Upper lobe of left lung (tissue), 4 donors: Measurements from ENCODE around the gene TGFB1.

ENCODE experiments used
- CTCF ChIP-seq, 6 experiments: fragments of 450-650 bp in 4 of 6; fragments of 200-600 bp in 2 of 6; sonication (generic) in 2 of 6; IDR thresholded peaks; one replicate each; pipeline ENCODE4 v1.5.1; 2016 to 2019; ENCODE audit warnings: antibody characterized with exemption in 6 of 6
- EP300 ChIP-seq, 4 donors: sonication (generic); formaldehyde crosslinking; IDR thresholded peaks; one replicate each; pipeline ENCODE4 v1.5.1; 2017; ENCODE audit warnings: antibody characterized with exemption in 4 of 4, control low read depth in 2 of 4
- POLR2A ChIP-seq, 4 donors: fragments of 450-650 bp; IDR thresholded peaks; one replicate each; pipeline ENCODE4 v1.5.1; 2016 to 2017; ENCODE audit warnings: antibody characterized with exemption in 4 of 4, mild to moderate bottlenecking in 2 of 4
- POLR2AphosphoS5 ChIP-seq, 2 donors: sonication (generic); formaldehyde crosslinking; IDR thresholded peaks; one replicate each; pipeline ENCODE4 v1.5.1; 2017; ENCODE audit warnings: antibody characterized with exemption in 2 of 2

DNA sequence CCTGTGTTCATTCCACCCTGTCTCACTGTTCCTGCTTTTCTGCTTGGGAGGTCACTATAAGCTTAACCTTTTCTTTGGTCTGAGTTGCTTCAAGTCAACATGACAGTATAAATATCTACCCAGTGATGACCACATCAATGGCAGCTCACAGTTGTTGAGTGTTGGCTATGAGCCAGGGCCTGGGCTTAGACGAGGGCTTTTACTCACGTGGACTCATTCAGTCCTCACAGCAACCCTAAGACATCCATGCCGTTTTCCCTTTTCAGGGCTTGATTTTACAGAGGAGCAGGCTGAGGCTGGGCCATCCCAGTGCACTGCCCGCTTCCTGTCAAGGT is 54.0 kb downstream of the TGFB1 start:
- TF ChIP-seq POLR2A (IDR thresholded peaks at IDR 0.05), result no peak
- peak in 1 of 2 donors; percentile 53 for TF ChIP-seq POLR2AphosphoS5 (IDR thresholded peaks at IDR 0.05)
- no peak for TF ChIP-seq CTCF (IDR thresholded peaks at IDR 0.05)
- TF ChIP-seq EP300 (IDR thresholded peaks at IDR 0.05), result no peak
